Sigmoid colon (tissue), 7 donors: ENCODE data around the gene RUNX2. TPM values are rescaled to one million over a fixed set of nuclear protein-coding genes. Genes with fewer than 3 reads are reported as not detected.

Experiments
- DNase-seq: peaks from one replicate; pipeline ENCODE4 v3.0.0-alpha.2; 2019
- H3K27ac ChIP-seq, 4 donors: fragments of 200-600 bp; sonication (generic); one replicate each; pipeline ENCODE4 v1.5.1; 2016 to 2019; ENCODE audit warnings: mild to moderate bottlenecking in 1 of 4
- H3K27me3 ChIP-seq, 3 donors: fragments of 200-600 bp; sonication (generic); one replicate each; pipeline ENCODE4 v1.5.1; 2019; ENCODE audit warnings: mild to moderate bottlenecking in 1 of 3
- H3K36me3 ChIP-seq, 4 donors: fragments of 200-600 bp; sonication (generic); one replicate each; pipeline ENCODE4 v1.5.1; 2016 to 2019
- H3K4me1 ChIP-seq, 4 donors: fragments of 200-600 bp; sonication (generic); one replicate each; pipeline ENCODE4 v1.5.1; 2017 to 2019
- H3K4me3 ChIP-seq, 4 donors: fragments of 200-600 bp; sonication (generic); one replicate each; pipeline ENCODE4 v1.5.1; 2017 to 2019; ENCODE audit warnings: mild to moderate bottlenecking in 2 of 4, moderate library complexity in 1 of 4
- H3K9me3 ChIP-seq, 4 donors: fragments of 200-600 bp in 3 of 4; sonication (generic) in 3 of 4; one replicate each; pipeline versions ENCODE4 v1.5.1 to v1.6.1; 2013 to 2019
- CTCF ChIP-seq, 4 experiments: fragments of 450-650 bp in 3 of 4; fragments of 200-600 bp in 1 of 4; IDR thresholded peaks; one replicate each; pipeline ENCODE4 v1.5.1; 2016 to 2019; ENCODE audit warnings: antibody characterized with exemption in 4 of 4, mild to moderate bottlenecking in 3 of 4, moderate library complexity in 2 of 4
- EP300 ChIP-seq, 4 donors: sonication (generic); formaldehyde crosslinking; IDR thresholded peaks; one replicate each; pipeline ENCODE4 v1.6.1; 2017; ENCODE audit warnings: antibody characterized with exemption in 4 of 4
- POLR2A ChIP-seq, 2 donors: fragments of 450-650 bp; IDR thresholded peaks; one replicate each; pipeline ENCODE4 v1.6.1; 2016; ENCODE audit warnings: antibody characterized with exemption in 2 of 2, mild to moderate bottlenecking in 2 of 2, moderate library complexity in 2 of 2
- POLR2AphosphoS5 ChIP-seq, 4 donors: sonication (generic); formaldehyde crosslinking; IDR thresholded peaks; one replicate each; pipeline ENCODE4 v1.6.1; 2017; ENCODE audit warnings: antibody characterized with exemption in 4 of 4
- WGBS, 2 donors: extraction: QIAGEN DNeasy Blood & Tissue Kit; methylation state at CpG; one replicate each; pipeline ENCODE4 v1.1.7; 2013; 5-methylcytosine and 5-hydroxymethylcytosine counted together
- intact Hi-C: fragments of 100-400 bp; cut with DNase I; formaldehyde crosslinking; loops from one replicate; pipeline ENCODE4 v1.15.1; 2023
- polyA plus RNA-seq, 3 donors: library from polyadenylated mRNA; stranded (reverse); fragments of 200-250 nt; gene quantifications; one replicate each; pipeline ENCODE4 v1.2.3, GENCODE V29; 2013
- total RNA-seq, 4 donors: library from RNA; depleted of rRNA; stranded (reverse); fragments of >200 nt; gene quantifications; one replicate each; pipeline ENCODE4 v1.1.0, GENCODE V29; 2016
- donor health status: healthy with polysubstance abuse.
- donor health status: Bipolar disorder and iron deficiency.
- donor health status: healthy.

The RUNX2 gene
- total and polyA plus RNA-seq, 7 donors: 0.92 to 4.7 (median 2.9) TPM

- no peak for TF ChIP-seq EP300 (IDR thresholded peaks at IDR 0.05)
- TF ChIP-seq CTCF (IDR thresholded peaks at IDR 0.05): no peak
- H3K4me3 ChIP-seq: no peak overlapping the region
- H3K27me3 ChIP-seq: no peaks in the 10 kb centered on the region
- intact Hi-C loops: loop anchor here (5.0 kb wide), 1 partner anchor 153 kb away; no protein-coding TSS in a partner anchor
- no peaks in the 10 kb centered on the region for H3K36me3 ChIP-seq
- no peak for DNase-seq
- H3K27ac ChIP-seq: no peak overlapping the region
- H3K4me1 ChIP-seq: peaks cover 0 to 28% (median 9%) of the 10 kb centered on the region in 4 donors
- 67 to 87% methylated on average over 1 of the region's 1 CpG for WGBS, 2 donors
- no peaks in the 10 kb centered on the region for H3K9me3 ChIP-seq
Measured at GRCh38 chr6:45438849-45439406, 110.8 kb downstream of the RUNX2 start.

- H3K4me1 ChIP-seq: peaks cover 0 to 31% (median 11%) of the 10 kb centered on the region in 4 donors
- DNase-seq: no peak
- TF ChIP-seq EP300 (IDR thresholded peaks at IDR 0.05) (no peak), CTCF (IDR thresholded peaks at IDR 0.05) (no peak), POLR2AphosphoS5 (IDR thresholded peaks at IDR 0.05) (no peak), POLR2A (IDR thresholded peaks at IDR 0.05) (no peak)
- no peaks in the 10 kb centered on the region for H3K36me3 ChIP-seq
- no peaks in the 10 kb centered on the region for H3K9me3 ChIP-seq
- intact Hi-C loops: loop anchor here (5.0 kb wide), 1 partner anchor 153 kb away; no protein-coding TSS in a partner anchor
- no peaks in the 10 kb centered on the region for H3K27me3 ChIP-seq
- no peak overlapping the region for H3K4me3 ChIP-seq
- 85 to 92% methylated on average over 6 of the region's 6 CpGs for WGBS, 2 donors
- H3K27ac ChIP-seq: no peak overlapping the region
Measured at GRCh38 chr6:45439459-45439858, 111.3 kb downstream of the RUNX2 start.

GRCh38 chr6:45439861-45440388, 111.8 kb downstream of the RUNX2 start:
- Histone ChIP-seq H3K36me3 (no peaks in the 10 kb centered on the region), H3K4me3 (no peak overlapping the region), H3K27ac (no peak overlapping the region), H3K9me3 (no peaks in the 10 kb centered on the region), H3K4me1 (peaks cover 0 to 36% (median 13%) of the 10 kb centered on the region in 4 donors), H3K27me3 (no peaks in the 10 kb centered on the region)
- intact Hi-C loops: loop anchor here (5.0 kb wide), 1 partner anchor 152 kb away; no protein-coding TSS in a partner anchor
- TF ChIP-seq EP300 (IDR thresholded peaks at IDR 0.05): no peak
- no peak for TF ChIP-seq CTCF (IDR thresholded peaks at IDR 0.05)
- TF ChIP-seq POLR2A (IDR thresholded peaks at IDR 0.05): no peak
- TF ChIP-seq POLR2AphosphoS5 (IDR thresholded peaks at IDR 0.05): no peak
- DNase-seq: no peak
- WGBS, 2 donors: 92 to 93% methylated on average over 6 of the region's 6 CpGs

GRCh38 chr6:45441851-45442453, 113.8 kb downstream of the RUNX2 start:
- no peak for TF ChIP-seq POLR2AphosphoS5 (IDR thresholded peaks at IDR 0.05)
- no peak for TF ChIP-seq POLR2A (IDR thresholded peaks at IDR 0.05)
- no peak for TF ChIP-seq EP300 (IDR thresholded peaks at IDR 0.05)
- intact Hi-C loops: no loop called here
- Histone ChIP-seq H3K27me3 (no peaks in the 10 kb centered on the region), H3K4me3 (no peak overlapping the region), H3K27ac (no peak overlapping the region), H3K4me1 (peaks cover 0 to 45% (median 28%) of the 10 kb centered on the region in 4 donors), H3K9me3 (no peaks in the 10 kb centered on the region), H3K36me3 (no peaks in the 10 kb centered on the region)
- no peak for DNase-seq
- 78 to 81% methylated on average over 6 of the region's 6 CpGs for WGBS, 2 donors

- intact Hi-C loops: no loop called here
- Histone ChIP-seq H3K27me3 (no peaks in the 10 kb centered on the region), H3K4me1 (peaks cover 0 to 37% (median 24%) of the 10 kb centered on the region in 4 donors), H3K27ac (no peak overlapping the region), H3K36me3 (no peaks in the 10 kb centered on the region), H3K4me3 (no peak overlapping the region), H3K9me3 (no peaks in the 10 kb centered on the region)
- DNase-seq: no peak
- no peak for TF ChIP-seq POLR2A (IDR thresholded peaks at IDR 0.05)
- no peak for TF ChIP-seq EP300 (IDR thresholded peaks at IDR 0.05)
- TF ChIP-seq POLR2AphosphoS5 (IDR thresholded peaks at IDR 0.05): no peak
- no peak for TF ChIP-seq CTCF (IDR thresholded peaks at IDR 0.05)
- WGBS, 2 donors: 91 to 94% methylated on average over 3 of the region's 3 CpGs
Measured at GRCh38 chr6:45442716-45443115, 114.6 kb downstream of the RUNX2 start.
